ENCODE results near the gene BACE2. TPM values are rescaled to one million over a fixed set of nuclear protein-coding genes. Genes with fewer than 3 reads are reported as not detected.

The BACE2 gene
- total and polyA plus RNA-seq, 2 of the 4 experiments (the other 2 are of a cell fraction), result 17.0 to 35.5 TPM

GRCh38 chr21:41139275-41139674, 28.7 kb upstream of the BACE2 start:
- Histone ChIP-seq H3K18ac (ENCODE audit: low read depth, low read length) (no peak overlapping the region), H3K79me1 (ENCODE audit: low read depth in 1 of 2, low read length in 2 of 2) (no peaks in the 10 kb centered on the region), H4K8ac (ENCODE audit: low read depth in 2 of 2, low read length in 2 of 2) (no peak overlapping the region), H2BK20ac (ENCODE audit: low read depth, low read length) (no peak overlapping the region), H3K23ac (ENCODE audit: low read depth, low read length) (no peak overlapping the region), H3K4me1 (ENCODE audit: control insufficient read depth, insufficient read depth, low read length) (no peaks in the 10 kb centered on the region), H4K20me1 (ENCODE audit: insufficient read depth, low read length) (no peaks in the 10 kb centered on the region), H2AFZ (replicated peaks; ENCODE audit: low read length, poor library complexity) (no peak overlapping the region), H3K27me3 (ENCODE audit: control insufficient read depth, insufficient read depth, low read length) (no peaks in the 10 kb centered on the region; the same call in 1 of the 2 replicates), H3K4me2 (ENCODE audit: low read depth, low read length) (no peak overlapping the region), H2BK15ac (ENCODE audit: low read depth, low read length) (no peak overlapping the region), H2AK5ac (ENCODE audit: low read depth, low read length) (no peak overlapping the region), H2BK120ac (ENCODE audit: low read depth, low read length) (no peak overlapping the region), H3K9ac (ENCODE audit: low read depth, low read length) (no peak overlapping the region), H3K4me3 (ENCODE audit: insufficient read depth, low read depth, low read length) (no peak overlapping the region), H3K27ac (ENCODE audit: insufficient read depth, low read length) (no peak overlapping the region), H3K4ac (ENCODE audit: low read depth, low read length) (no peak overlapping the region), H3K36me3 (ENCODE audit: control insufficient read depth, insufficient read depth, low read length) (no peaks in the 10 kb centered on the region), H3K56ac (ENCODE audit: extremely low read depth, insufficient read depth, low read length) (no peak overlapping the region), H4K5ac (ENCODE audit: low read depth, low read length) (no peak overlapping the region), H4K91ac (ENCODE audit: insufficient read depth, low read depth, low read length) (no peak overlapping the region), H2BK5ac (ENCODE audit: low read depth, low read length, poor library complexity, severe bottlenecking) (no peak overlapping the region), H2AK9ac (replicated peaks; ENCODE audit: low read depth, low read length, poor library complexity) (no peak overlapping the region), H3K9me1 (ENCODE audit: insufficient read depth, low read length) (no peaks in the 10 kb centered on the region; the same call in 1 of the 2 replicates), H3K9me3 (ENCODE audit: control insufficient read depth, insufficient read depth, low read length) (no peaks in the 10 kb centered on the region), H3K14ac (replicated peaks; ENCODE audit: low read depth, low read length) (no peak overlapping the region)
- ATAC-seq (ENCODE audit: low read depth), result no peak
- ChIA-PET CTCF (no interaction called here), POLR2A (ENCODE audit: unreplicated experiment) (no interaction called here)
- in situ Hi-C loops (cut with MboI; ENCODE audit: low sequenced_read_pairs), result no loop called here
- dilution Hi-C loops (cut with HindIII; ENCODE audit: low sequenced_read_pairs, unreplicated experiment), result no loop called here
- no peak for TF ChIP-seq POLR2A (IDR thresholded peaks at IDR 0.05; ENCODE audit: low read depth, low read length)
- no peak for TF ChIP-seq FOS (IDR thresholded peaks at IDR 0.05; ENCODE audit: low read depth, low read length)
- no peak for TF ChIP-seq RAD21 (IDR thresholded peaks at IDR 0.05; ENCODE audit: low read length)
- no peak for TF ChIP-seq BHLHE40 (IDR thresholded peaks at IDR 0.05; ENCODE audit: low read depth, low read length)
- no peak for TF ChIP-seq ELK1 (IDR thresholded peaks at IDR 0.05; ENCODE audit: borderline replicate concordance, low read depth, low read length)
- no peak for TF ChIP-seq MXI1 (IDR thresholded peaks at IDR 0.05; ENCODE audit: borderline replicate concordance, low read depth, low read length)
- TF ChIP-seq RCOR1 (IDR thresholded peaks at IDR 0.05; ENCODE audit: insufficient replicate concordance, low read length), result no peak
- no TSS peak for BruUV-seq (replicated peaks)
- 59% methylated on average over 3 of the region's 5 CpGs; no CpG with 5 or more reads in 1 of the 2 experiments for WGBS, 2 experiments (ENCODE audit: extremely low coverage in 2 of 2, insufficient read length in 1 of 2)
- DNase-seq, result no peak
- intact Hi-C loops (cut with micrococcal nuclease), result no loop called here

Measured in IMR-90 (cell line).